ENCODE data around the gene FIBCD1.

The FIBCD1 gene

DNA sequence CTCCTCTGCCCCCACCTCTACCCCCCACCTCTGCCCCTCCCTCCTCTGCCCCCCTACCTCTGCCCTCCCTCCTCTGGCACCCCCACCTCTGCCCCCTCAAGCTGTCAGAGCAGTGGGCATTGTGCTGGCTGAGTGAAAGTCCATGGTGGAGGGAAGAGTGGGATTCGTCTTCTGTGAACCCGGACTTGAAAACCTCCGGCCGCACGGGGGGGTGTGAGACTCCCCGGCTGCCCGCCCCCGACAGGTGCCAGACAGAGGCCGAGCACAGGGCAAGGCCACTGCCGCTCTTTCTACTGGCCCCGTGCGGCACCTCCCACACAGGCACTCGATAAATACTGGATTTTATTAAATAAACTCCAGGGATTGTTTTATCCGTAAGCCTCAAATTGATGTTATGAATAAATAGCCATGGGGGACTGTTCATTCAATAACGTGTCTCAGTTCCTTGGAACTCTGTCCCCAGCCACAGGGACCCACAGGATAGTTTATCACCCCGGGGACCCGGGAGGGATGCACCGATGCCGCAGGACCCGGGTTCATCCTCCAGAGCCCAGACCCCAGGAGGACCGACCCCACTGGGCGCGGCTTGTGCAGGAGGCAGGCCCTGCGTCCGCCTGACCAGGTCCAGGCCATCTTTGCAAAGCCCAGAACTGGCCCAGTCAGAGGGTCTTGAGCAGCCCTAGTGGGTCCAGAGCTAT, 39.8 kb downstream of the FIBCD1 start:
- TF ChIP-seq, protein P1, sequence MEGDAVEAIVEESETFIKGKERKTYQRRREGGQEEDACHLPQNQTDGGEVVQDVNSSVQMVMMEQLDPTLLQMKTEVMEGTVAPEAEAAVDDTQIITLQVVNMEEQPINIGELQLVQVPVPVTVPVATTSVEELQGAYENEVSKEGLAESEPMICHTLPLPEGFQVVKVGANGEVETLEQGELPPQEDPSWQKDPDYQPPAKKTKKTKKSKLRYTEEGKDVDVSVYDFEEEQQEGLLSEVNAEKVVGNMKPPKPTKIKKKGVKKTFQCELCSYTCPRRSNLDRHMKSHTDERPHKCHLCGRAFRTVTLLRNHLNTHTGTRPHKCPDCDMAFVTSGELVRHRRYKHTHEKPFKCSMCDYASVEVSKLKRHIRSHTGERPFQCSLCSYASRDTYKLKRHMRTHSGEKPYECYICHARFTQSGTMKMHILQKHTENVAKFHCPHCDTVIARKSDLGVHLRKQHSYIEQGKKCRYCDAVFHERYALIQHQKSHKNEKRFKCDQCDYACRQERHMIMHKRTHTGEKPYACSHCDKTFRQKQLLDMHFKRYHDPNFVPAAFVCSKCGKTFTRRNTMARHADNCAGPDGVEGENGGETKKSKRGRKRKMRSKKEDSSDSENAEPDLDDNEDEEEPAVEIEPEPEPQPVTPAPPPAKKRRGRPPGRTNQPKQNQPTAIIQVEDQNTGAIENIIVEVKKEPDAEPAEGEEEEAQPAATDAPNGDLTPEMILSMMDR (conservative IDR thresholded peaks at IDR 0.05): no peak
- no peak for TF ChIP-seq ZFX (IDR thresholded peaks at IDR 0.05)
- H3K27ac ChIP-seq: no peak overlapping the region

- no peak overlapping the region for H3K27ac ChIP-seq
- TF ChIP-seq, protein P1 (conservative IDR thresholded peaks at IDR 0.05): no peak
- no peak for TF ChIP-seq ZFX (IDR thresholded peaks at IDR 0.05)
Observed at GRCh38 chr9:130898552-130898852, 40.5 kb downstream of the FIBCD1 start.

- no peak overlapping the region for H3K27ac ChIP-seq
- TF ChIP-seq ZFX (IDR thresholded peaks at IDR 0.05): no peak
- TF ChIP-seq, protein P1 (conservative IDR thresholded peaks at IDR 0.05): no peak
Observed at GRCh38 chr9:130897848-130898551, 41.0 kb downstream of the FIBCD1 start.

DNA sequence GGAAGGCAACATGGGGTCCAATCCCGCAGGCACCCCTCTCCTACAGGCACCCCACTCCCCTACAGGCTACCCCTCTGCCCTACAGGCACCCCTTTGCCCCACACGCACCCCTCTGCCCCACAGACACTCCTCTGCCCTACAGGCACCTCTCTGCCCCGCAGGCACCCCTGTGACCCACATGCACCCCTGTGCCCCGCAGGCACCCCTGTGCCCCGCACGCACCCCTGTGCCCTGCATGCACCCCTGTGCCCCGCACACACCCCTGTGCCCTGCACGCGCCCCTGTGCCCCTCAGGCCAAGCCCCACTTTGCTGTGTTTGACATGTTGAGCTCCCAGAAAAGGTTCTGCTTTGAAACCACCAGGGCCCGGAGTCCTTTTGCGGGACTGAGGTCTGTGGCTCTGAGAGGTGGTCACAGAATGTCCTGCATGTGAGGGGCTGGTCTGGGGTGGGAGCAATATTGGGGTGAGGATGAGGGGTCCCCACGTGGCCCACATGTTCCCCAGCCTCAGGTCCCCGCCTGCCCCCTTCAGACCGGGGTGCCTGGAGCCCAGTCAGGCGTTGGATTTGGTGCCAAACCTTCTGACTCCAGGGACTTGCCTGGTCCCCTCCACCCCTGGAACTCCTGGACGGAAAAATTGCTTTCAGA, 41.8 kb downstream of the FIBCD1 start:
- TF ChIP-seq, protein P1 (conservative IDR thresholded peaks at IDR 0.05): no peak
- TF ChIP-seq ZFX (IDR thresholded peaks at IDR 0.05): no peak
- no peak overlapping the region for H3K27ac ChIP-seq

GRCh38 chr9:130896233-130897014, 42.6 kb downstream of the FIBCD1 start, which contains the start of gene QRFP:
QRFP (minus strand) TSS chr9:130896812; CDS start chr9:130893838, 2,974 bp downstream.
- no peak within 1 kb of the TSS for H3K27ac ChIP-seq
- no peak for TF ChIP-seq ZFX (IDR thresholded peaks at IDR 0.05)
- TF ChIP-seq, protein P1 (conservative IDR thresholded peaks at IDR 0.05): no peak

GRCh38 chr9:130895481-130896232, 43.4 kb downstream of the FIBCD1 start:
- TF ChIP-seq, protein P1 (conservative IDR thresholded peaks at IDR 0.05): no peak
- no peak overlapping the region; the same call in 1 of the 2 replicates for H3K27ac ChIP-seq

All from C4-2B (cell line).